ENCODE results near the gene RAPH1.
"Not testable (repeated sequence)": the region's sequence is repeated elsewhere in the genome, so short reads cannot be mapped to it uniquely, and the experiment has no call there.

DNA sequence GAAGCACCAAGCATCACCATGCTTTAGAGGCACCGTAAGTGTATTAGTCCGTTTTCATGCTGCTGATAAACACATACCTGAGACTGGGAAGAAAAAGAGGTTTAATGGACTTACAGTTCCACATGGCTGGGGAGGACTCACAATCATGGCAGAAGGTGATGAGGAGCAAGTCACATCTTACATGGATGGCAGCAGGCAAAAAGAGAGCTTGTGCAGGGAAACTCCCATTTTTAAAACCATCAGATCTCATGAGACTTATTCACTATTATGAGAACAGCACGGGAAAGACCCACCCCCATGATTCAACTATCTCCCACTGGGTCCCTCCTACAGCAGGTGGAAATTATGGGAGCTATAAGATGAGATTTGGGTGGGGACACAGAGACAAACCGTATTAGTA is 3.1 kb upstream of the RAPH1 start:
- TF ChIP-seq, protein P1, sequence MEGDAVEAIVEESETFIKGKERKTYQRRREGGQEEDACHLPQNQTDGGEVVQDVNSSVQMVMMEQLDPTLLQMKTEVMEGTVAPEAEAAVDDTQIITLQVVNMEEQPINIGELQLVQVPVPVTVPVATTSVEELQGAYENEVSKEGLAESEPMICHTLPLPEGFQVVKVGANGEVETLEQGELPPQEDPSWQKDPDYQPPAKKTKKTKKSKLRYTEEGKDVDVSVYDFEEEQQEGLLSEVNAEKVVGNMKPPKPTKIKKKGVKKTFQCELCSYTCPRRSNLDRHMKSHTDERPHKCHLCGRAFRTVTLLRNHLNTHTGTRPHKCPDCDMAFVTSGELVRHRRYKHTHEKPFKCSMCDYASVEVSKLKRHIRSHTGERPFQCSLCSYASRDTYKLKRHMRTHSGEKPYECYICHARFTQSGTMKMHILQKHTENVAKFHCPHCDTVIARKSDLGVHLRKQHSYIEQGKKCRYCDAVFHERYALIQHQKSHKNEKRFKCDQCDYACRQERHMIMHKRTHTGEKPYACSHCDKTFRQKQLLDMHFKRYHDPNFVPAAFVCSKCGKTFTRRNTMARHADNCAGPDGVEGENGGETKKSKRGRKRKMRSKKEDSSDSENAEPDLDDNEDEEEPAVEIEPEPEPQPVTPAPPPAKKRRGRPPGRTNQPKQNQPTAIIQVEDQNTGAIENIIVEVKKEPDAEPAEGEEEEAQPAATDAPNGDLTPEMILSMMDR (IDR thresholded peaks at IDR 0.05; ENCODE audit: low read depth, low read length), result not testable (repeated sequence)
- TF ChIP-seq EZH2phosphoT487 (IDR thresholded peaks at IDR 0.05; ENCODE audit: low read depth), result not testable (repeated sequence)
